ENCODE measurements around the gene TTLL1.

The TTLL1 gene

GRCh38 chr22:43126501-43127165 is 37.4 kb upstream of the TTLL1 start:
- no peak for TF ChIP-seq CTCF (IDR thresholded peaks at IDR 0.05; ENCODE audit: extremely low read depth, insufficient read depth, missing control alignments)
- DNase-seq (ENCODE audit: low spot score) = no peak
- in situ Hi-C loops (cut with MboI; ENCODE audit: low pct_unique_long_range_greater_than_20kb, low sequenced_read_pairs, unreplicated experiment) = no loop called here

- in situ Hi-C loops (cut with MboI; ENCODE audit: low pct_unique_long_range_greater_than_20kb, low sequenced_read_pairs, unreplicated experiment) = no loop called here
- peak; percentile 64 for DNase-seq (ENCODE audit: low spot score)
These were observed 29.8 kb upstream of the TTLL1 start for GRCh38 chr22:43118953-43119458.

GRCh38 chr22:43118024-43118849 is 29.0 kb upstream of the TTLL1 start:
- in situ Hi-C loops (cut with MboI; ENCODE audit: low pct_unique_long_range_greater_than_20kb, low sequenced_read_pairs, unreplicated experiment) = no loop called here
- no peak for TF ChIP-seq CTCF (IDR thresholded peaks at IDR 0.05; ENCODE audit: extremely low read depth, insufficient read depth, missing control alignments)
- no peak for DNase-seq (ENCODE audit: low spot score)

More at GRCh38 chr22:43118953-43119458, 29.8 kb upstream of the TTLL1 start:
- no peak for TF ChIP-seq CTCF (IDR thresholded peaks at IDR 0.05; ENCODE audit: extremely low read depth, insufficient read depth, missing control alignments)

- no peak for TF ChIP-seq CTCF (IDR thresholded peaks at IDR 0.05; ENCODE audit: extremely low read depth, insufficient read depth, missing control alignments)
- in situ Hi-C loops (cut with MboI; ENCODE audit: low pct_unique_long_range_greater_than_20kb, low sequenced_read_pairs, unreplicated experiment) = no loop called here
- no peak for DNase-seq (ENCODE audit: low spot score)
These were observed 27.7 kb upstream of the TTLL1 start for GRCh38 chr22:43116932-43117331.

GRCh38 chr22:43114958-43115357 is 25.8 kb upstream of the TTLL1 start:
- DNase-seq (ENCODE audit: low spot score) = no peak
- in situ Hi-C loops (cut with MboI; ENCODE audit: low pct_unique_long_range_greater_than_20kb, low sequenced_read_pairs, unreplicated experiment) = no loop called here

More at GRCh38 chr22:43114958-43115357, 25.8 kb upstream of the TTLL1 start:
- no peak for TF ChIP-seq CTCF (IDR thresholded peaks at IDR 0.05; ENCODE audit: extremely low read depth, insufficient read depth, missing control alignments)
